Aorta (tissue), 4 donors: ENCODE measurements around the gene CHEK1. TPM values are rescaled to one million over a fixed set of nuclear protein-coding genes. Genes with fewer than 3 reads are reported as not detected.

Experiments
- polyA plus RNA-seq, 2 donors: library from polyadenylated mRNA; stranded (reverse); fragments of 200-250 nt; gene quantifications; one replicate each; pipeline ENCODE4 v1.2.3, GENCODE V29; 2013
- total RNA-seq, 2 donors: library from RNA; stranded (reverse); fragmentation: NEBNext Ultra II Directional; extraction: Animal tissue kit (Norgen Biotek cat#: 25700); gene quantifications; one replicate each; pipeline ENCODE4 v1.2.1, GENCODE V29; 2021
- donor health status: healthy with polysubstance abuse.
- donor health status: Bipolar disorder and iron deficiency.
- donor health status: DM: no; HTN: no; CAD: no.
- donor health status: DM: yes; HTN: yes; CAD: no.

CHEK1 gene
- total and polyA plus RNA-seq, 4 donors: 2.1 to 6.2 (median 3.5) TPM

Other genes starting within 250 kb of the CHEK1 start
- 10 to 100 TPM; 54.9 to 77.6 TPM for gene FEZ1, start 128.9 kb upstream of the CHEK1 start, total RNA-seq
- 10 to 100 TPM; 87.5 to 99.2 TPM for gene FEZ1, start 128.9 kb upstream of the CHEK1 start, polyA plus RNA-seq
- gene EI24, start 55.7 kb upstream of the CHEK1 start, total RNA-seq: 10 to 100 TPM; 47.1 to 50.1 TPM
- 10 to 100 TPM; 55.4 to 59.7 TPM for gene EI24, start 55.7 kb upstream of the CHEK1 start, polyA plus RNA-seq
- 100 to 1,000 TPM; 105 to 112 TPM for gene STT3A, start 32.3 kb upstream of the CHEK1 start, total RNA-seq
- gene STT3A, start 32.3 kb upstream of the CHEK1 start, polyA plus RNA-seq: 10 to 100 TPM; 19.8 to 61.4 TPM
- not detected for gene ACRV1, start 55.7 kb downstream of the CHEK1 start, total RNA-seq
- not detected for gene ACRV1, start 55.7 kb downstream of the CHEK1 start, polyA plus RNA-seq
- not detected for gene PATE1, start 121.1 kb downstream of the CHEK1 start, total RNA-seq
- not detected for gene PATE1, start 121.1 kb downstream of the CHEK1 start, polyA plus RNA-seq
- gene PATE2, start 153.7 kb downstream of the CHEK1 start, total RNA-seq: not detected
- gene PATE2, start 153.7 kb downstream of the CHEK1 start, polyA plus RNA-seq: not detected
- not detected for gene PATE3, start 163.0 kb downstream of the CHEK1 start, total RNA-seq
- gene PATE3, start 163.0 kb downstream of the CHEK1 start, polyA plus RNA-seq: not detected
- not detected for gene PATE4, start 208.2 kb downstream of the CHEK1 start, total RNA-seq
- under 1 TPM in 1 of 2 donors, not detected in 1; 0.50 TPM for gene PATE4, start 208.2 kb downstream of the CHEK1 start, polyA plus RNA-seq